Stimulated activated naive CD4-positive, alpha-beta T cell treated with Interleukin-2 at 50 U/mL for 16 hours (primary cell): ENCODE measurements around the gene CHEK2.
"Not testable (repeated sequence)": the region's sequence is repeated elsewhere in the genome, so short reads cannot be mapped to it uniquely, and the experiment has no call there.

Experiments used
- DNase-seq: peaks from one replicate; lab custom pipeline; 2025; lab: John Stamatoyannopoulos, UW

Gene CHEK2

DNA sequence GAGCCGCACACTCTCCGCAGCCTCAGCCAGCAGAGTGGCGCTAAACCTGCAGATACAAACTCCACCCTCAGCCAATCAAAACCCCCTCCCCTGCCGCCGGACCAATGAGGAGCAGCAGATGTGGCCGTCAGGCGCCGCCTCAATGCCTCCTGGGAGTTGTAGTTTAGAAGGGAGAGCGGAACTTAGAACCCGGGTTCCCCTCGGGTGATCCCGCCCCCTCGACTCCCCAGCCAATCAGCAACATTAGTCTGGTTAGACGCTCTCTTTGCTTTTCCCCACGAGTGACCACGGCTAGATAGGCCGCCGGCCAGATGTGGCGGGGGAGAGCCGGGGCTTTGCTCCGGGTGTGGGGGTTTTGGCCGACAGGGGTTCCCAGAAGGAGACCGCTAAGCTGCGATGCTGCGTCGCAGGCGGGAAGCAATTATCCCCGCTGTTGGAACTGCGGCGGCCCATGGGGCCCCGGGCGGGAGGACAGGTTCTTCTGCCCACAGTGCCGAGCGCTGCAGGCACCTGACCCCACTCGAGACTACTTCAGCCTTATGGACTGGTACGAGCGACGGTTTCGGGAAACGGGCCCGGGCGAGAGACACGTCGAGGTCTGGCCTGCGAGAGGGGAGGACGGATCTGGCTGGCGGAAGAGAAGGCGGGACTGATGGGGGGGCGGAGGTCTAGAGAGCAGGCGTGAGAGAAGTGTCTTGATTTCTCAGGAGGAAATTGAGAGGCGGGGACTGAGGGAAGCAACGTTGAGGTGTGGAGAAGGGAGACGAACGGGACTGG is at the start of gene CHEK2, which contains the start of gene HSCB:
CHEK2 (minus strand) TSS at position 36 of the 777 bp plus-strand sequence. CDS start 7,099 bp downstream, outside the sequence.
HSCB (plus strand) TSS at position 255 of the 777 bp plus-strand sequence; CDS start at position 312, 57 bp downstream.
- peak; percentile 99 for DNase-seq

DNA sequence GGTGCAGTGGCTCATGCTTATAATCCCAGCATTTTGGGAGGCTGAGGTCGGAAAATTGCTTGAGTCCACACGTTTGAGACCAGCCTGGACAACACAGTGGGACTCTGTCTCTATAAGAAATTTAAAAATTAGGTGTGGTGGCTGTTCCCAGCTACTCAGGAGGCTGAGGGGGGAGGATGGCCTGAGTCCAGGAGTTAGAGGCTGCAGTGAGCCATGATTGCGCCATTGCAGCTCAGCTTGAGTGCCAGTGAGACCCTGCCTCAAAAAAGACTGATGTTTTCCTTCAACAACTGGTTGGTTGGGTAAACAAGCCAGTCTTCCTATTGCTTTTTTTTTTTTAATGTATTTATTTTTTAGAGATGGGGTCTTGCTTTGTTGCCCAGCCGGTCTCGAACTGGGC is 49.5 kb upstream of the CHEK2 start:
- no peak for DNase-seq

DNA sequence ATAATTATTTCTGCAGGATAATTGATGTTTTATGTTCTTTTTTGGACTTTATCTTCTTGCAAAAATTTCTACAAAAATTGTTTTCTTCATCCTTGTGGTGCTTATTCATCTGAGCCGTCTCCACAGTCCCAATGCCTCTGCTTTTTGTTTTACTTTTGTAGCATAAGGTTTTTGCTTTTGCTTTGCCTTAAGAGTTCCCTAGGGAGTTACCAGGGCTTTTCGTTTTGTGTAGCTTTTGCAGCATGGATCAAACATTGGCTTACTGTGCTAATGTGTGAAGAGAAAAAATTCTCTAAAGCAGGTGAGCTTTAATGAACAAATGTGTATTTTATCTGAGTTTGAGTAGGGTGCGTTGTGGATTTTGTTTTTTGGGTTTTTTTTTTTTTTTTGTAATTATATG is 47.0 kb upstream of the CHEK2 start:
- no peak for DNase-seq

DNA sequence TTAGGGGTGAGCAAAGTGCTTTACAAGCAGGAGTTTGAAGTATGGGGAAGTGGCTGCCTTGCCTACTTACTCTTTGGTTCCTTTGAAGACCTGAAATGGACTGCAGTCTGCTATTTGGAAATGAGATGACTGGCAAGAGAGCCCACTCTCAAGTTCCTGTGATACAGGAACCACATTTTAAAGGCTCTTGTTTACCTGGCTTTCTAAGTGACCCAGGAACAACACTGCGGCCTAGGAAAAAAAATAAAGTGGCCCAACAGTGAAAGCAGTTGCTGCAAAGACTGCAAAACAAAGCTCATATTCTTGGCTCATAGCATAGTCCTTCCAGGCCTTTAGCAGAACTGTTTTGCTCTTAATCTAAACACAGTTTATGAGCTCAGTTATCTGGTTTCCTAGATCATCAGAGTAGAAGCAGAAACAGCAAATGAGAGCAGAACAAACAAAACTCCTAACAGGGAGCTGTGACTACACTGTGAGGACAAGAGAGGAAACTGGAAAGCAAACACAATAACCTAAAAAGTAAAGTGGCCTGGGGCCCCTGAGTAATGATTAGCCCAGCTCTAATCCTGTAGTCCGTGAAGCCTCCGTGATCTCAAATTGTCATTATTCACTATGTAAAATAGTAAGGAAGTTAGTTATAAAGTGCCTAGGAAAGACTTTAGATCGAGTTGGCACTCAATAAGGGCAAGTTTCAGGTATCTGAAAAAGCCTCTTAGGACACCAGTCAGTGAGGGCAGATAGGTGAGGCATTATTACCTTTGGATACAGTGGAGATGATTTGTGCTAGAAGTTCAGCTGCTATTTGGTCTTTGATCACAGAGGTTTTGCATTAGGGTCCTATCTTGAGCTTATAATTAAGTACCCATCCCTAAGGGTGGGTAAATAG is 42.4 kb upstream of the CHEK2 start:
- no peak for DNase-seq

DNA sequence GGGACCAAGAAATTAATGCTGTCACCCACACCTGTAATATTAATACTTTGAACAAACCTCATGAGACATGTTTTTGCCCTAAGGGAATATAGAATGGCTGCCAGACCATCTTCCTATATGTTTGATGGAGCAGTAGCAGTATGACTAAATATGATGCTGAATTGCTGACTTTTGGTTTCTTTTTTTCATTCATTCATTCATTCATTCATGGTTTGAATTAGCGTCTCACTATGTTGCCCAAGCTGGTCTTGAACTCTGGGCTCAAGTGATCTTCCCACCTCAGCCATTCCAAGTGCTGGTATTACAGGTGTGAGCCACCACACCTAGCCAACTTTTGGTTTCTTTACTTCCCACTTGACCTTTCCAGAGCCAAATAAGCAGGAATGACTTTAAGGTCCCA is 38.7 kb upstream of the CHEK2 start:
- no peak for DNase-seq

DNA sequence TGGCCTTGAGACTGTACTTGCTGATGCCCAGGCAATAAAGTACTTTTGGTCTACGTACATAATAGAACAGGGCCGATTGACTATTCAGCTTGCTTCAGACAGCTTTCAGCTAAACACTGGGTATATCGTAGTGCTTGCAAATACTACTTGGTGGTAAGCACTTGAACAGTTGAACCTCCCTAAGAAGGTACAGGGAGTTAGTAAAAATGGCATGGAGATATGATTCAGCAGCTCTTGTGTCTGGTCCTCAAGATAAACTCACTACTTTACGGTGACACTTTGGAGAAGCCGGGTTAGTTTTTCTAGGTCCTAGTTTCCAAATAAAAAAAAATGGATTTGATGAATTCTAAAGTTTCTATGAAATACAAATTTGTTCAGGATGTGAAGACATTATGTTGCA is 38.2 kb upstream of the CHEK2 start:
- DNase-seq: no peak

DNA sequence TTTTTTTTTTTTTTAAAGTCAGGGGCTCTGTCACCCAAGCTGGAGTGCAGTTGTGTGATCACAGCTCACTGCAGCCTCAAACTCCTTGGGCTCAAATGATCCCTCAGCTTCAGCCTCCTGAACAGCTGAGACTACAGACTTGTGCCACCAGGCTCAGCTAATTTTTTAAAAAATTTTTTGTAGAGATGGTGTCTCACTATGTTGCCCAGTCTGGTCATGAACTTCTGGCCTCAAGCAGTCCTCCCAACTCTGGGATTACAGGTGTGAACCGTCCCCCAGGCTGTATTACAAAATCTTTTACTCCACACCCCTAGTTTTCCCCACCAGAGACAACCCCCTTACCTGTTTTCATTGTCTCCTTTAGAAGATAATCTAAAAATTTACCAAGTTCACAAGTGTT is 32.8 kb upstream of the CHEK2 start:
- DNase-seq: no peak

DNA sequence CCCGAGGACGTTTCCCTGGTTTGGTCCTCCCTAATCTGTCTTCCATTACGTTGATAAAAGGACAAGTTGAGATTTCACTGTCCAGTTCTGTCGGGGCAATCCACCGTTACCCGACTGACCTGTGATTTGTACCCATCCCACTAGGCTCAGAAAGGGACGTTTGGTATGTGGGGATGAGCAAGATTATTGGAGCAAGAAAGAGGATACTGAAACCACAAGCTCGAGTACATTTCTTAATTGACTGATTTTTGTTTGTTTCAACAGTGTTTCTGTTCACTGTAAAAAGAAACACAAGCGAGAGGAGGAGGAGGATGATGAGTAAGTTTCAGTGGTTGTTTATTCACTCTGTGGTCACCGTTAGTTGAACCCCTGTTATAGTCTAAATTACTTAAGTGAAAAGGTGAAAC is 31.8 kb upstream of the CHEK2 start:
- DNase-seq: no peak

DNA sequence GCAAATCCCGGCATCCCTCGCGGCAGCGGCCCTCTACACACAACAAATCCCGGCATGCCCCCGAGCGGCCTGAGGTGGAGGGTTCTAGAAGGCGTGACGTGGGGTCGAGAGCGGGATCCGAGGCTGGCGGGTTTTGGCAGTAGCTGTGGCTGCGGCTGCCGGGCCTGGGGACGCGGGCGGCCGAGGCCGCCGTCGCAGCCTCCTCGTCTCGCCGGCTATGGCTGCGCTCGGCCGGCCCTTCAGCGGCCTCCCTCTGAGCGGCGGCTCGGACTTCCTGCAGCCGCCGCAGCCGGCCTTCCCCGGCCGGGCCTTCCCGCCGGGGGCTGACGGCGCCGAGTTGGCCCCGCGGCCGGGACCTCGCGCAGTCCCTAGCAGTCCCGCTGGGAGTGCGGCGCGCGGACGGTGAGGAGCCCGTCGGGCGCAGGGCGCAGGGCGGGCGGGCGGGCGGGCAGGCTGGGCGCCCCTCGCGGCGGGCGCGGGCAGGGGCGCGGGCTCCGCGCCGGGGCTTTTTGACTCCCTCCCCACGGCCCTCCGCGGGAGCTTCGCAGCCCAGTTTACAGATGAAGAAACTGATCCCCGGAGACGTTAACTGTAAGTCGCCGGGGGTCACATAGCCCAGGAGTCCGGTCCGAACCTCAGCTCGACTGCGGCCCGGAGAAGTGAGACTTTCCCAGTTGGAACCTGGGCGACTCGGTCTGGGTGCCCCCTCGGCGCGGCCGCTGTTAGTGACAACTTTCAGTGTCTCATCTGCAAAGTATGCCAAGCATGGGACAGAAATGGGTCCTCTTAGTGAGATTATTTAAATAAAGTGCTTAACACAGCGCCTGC is 31.2 kb upstream of the CHEK2 start, which contains the start of gene CCDC117:
CCDC117 (plus strand) TSS at position 63 of the 828 bp plus-strand sequence; CDS start at position 218, 155 bp downstream.
- peak; percentile 87 for DNase-seq

DNA sequence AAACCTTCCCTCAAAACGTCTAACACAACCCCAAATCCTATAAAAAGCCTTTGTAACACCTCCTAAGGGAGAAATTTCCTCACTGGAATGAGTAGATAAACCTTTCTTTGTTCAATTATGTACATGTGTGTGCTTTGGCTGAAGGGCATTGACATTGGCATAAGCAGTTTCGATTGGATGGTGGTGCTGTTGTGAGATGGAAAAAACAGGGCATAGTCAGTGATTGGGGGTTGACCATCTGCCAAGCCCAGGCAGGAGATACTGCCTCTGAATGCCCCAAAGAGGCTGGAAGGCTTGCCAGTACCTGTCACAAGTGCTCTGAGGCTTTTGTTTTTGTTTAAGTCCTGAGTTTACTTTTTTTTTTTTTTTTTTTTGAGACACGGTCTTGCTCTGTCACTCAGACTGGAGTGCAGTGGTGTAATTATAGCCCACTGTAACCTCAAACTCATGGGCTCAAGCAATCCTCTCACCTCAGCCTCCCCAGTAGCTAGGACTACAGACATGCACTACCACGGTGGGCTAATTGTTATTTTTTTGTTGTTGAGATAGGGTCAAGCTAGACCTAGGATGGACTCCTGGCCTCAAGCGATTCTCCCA is 29.7 kb upstream of the CHEK2 start:
- DNase-seq: no peak

DNA sequence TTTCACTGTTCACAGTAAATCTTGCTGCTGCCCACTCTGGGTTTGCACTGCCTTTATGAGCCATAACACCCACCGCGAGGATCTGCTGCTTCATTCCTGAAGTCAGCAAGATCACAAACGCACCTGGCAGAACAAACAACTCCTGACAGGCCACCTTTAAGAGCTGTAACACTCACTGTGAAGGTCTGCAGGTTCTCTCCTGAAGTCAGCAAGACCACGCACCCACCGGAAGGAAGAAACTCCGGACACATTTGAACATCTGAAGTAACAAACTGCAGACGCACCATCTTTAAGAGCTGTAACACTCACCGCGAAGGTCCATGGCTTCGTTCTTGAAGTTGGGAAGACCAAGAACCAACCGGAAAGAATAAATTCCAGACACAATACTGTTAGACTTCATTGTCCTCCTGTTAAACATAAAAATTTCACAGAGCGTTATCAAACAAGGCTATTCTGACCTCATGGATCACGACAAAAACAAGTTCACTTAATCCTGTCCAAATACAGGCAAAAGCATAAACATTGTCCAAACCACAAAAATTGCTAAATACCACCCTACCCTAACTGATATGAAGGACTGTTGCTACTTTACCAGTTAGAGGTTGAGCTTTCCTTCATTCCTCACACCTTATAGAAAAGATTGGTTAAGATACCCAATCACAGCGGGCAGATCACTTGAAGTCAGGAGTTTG is 27.9 kb upstream of the CHEK2 start:
- DNase-seq: no peak

DNA sequence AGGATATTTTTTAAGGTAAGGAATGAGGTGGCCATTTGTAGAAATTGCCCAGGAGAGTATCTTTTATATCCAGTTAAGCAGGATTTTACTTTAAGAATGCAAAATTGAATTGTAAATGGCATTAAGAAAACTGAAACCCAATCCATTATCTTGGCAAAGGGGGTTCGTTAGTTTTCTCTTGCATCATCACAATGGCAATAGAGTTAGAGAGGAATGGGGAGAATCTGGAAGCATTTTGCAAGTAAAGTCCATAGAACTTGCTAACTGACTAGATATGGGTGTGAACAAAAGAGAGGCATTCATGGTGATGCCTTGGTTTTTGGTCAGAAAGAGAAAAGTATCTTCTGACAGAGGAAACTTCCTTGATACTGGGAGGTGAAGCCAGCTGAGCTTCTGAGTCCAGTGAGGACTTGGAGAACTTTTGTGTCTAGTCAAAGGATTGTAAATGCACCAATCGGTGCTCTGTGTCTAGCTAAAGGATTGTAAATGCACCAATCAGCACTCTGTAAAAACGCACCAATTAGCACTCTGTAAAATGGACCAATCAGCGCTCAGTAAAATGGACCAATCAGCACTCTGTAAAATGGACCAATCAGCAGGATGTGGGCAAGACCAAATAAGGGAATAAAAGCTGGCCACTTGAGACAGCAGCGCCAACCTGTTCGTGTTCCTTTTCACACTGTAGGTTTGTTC is 27.2 kb upstream of the CHEK2 start:
- no peak for DNase-seq

DNA sequence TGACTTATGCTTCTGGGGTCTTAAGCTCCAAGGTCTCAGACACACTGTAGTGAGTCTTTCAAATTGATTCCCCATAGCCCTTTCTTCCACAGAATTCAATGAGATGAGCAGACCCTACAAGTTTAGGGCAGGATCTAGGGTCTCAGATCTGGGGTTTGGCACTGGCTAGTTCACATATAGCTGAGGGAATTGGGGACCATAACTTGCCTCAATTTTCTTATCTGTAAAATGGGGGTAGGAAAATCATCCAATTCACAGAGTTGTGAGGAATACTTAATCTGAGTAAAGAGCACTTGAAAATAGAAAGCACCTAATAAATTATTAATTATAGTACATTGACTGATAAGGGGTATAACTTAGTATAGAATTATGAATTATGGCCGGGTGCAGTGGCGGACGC is 25.0 kb upstream of the CHEK2 start:
- DNase-seq: no peak

DNA sequence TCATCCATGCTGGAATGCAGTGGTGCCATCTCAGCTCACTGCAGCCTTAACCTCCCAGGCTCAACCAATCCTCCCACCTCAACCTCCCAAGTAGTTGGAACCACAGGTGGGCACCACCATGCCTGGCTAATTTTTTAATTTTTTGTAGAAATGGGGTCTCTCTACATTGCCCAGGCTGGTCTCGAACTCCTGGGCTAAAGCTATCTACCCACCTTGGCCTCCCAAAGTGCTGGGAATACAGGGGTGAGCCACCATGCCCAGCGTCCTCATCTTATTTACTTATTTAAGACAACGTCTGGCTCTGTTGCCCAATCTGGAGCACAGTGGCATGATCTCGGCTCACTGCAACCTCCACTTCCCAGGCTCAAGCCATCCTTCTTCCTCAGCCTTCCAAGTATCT is 20.4 kb upstream of the CHEK2 start:
- DNase-seq: not testable (repeated sequence)

DNA sequence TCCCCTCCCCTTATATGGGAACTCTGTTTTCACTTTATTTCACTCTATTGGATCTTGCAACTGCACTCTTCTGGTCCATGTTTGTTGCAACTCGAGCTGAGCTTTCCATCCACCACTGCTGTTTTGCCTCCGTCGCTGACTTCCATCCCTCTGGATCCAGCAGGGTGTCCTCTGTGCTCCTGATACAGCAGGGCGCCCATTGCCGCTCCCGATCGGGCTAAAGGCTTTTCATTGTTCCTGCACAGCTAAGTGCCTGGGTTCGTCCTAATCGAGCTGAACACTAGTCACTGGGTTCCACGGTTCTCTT is 19.8 kb upstream of the CHEK2 start:
- no peak for DNase-seq

DNA sequence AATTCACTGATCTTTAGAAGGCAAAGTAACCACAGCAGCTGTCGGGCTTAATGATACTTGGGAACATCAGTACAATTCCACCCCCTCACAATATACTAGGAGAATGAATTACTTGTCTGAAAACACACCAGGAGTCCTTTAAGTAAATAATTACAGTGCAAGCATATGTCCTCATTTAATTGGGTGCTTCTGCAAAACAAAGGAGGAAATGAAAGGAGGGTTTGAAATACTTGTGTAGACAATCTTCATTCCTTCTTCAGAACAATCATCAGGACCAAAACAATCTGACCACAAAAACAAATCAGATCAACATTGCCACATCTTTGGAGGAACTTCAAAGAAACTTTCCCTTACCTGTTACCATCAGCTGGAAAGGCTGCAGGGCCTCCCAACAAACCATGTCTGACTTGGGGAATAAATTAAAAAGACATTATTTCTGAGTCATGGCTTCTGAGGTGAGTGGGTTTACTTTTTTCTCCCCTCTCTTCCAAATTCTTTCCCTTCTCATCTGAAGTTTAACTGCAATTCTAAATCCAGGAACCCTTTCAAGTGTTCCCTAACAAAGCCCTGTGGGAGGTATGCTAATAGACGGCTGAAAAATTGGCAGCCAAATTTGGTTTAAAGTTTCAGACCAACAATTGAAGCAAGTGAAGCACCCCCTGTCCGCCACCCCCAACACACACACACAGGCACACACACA is 18.4 kb upstream of the CHEK2 start:
- DNase-seq: no peak

DNA sequence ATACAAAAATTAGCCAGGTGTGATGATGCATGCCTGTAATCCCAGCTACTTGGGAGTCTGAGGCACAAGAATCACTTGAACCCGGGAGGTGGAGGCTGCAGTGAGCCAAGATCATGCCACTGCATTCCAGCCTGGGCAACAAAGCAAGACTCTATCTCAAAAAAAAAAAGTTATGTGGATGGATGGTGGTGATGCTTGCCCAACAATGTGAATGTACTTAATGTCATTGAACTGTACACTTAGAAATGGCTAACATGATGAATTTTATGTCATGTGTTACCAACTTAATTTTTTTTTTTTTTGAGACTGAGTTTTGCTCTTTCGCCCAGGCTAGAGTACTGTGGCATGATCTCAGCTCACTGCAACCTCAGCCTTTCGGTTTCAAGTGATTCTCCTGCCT is 12.9 kb upstream of the CHEK2 start:
- DNase-seq: not testable (repeated sequence)

DNA sequence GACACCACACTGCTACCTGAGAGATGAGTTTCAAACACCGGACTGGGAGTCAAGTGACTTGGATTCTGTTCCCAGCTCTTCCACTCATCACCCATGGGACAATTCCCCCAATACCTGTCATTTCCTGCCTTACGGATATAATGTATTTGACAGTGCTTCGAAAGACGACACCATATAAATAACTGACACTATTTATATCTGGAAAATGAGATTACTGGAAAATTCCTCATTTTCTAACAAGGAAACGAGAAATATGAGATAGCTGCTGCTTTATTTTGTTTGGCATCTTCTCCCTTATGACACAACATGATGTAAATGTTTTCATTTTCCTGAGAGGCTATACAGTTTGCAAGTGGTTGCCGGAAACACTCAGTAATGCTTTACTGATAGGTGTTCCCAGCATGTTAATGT is 8.9 kb upstream of the CHEK2 start:
- DNase-seq: no peak

DNA sequence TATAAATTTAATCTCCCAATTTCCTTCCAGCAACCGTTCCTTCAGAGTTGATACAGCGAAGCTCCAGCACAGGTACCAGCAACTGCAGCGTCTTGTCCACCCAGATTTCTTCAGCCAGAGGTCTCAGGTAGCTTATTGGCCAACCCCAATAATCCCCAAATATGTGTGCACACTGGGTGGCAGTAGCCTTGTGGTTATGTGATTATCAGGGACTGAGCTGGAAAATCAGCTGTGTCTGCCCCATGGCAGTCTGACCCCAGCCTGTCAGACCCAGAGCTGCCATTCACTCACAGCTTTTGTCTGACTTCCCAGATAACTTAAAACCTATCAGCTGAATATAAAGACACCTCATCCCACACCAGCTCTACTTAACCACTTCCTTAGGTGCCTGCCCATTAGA is 2.2 kb upstream of the CHEK2 start:
- DNase-seq: no peak

DNA sequence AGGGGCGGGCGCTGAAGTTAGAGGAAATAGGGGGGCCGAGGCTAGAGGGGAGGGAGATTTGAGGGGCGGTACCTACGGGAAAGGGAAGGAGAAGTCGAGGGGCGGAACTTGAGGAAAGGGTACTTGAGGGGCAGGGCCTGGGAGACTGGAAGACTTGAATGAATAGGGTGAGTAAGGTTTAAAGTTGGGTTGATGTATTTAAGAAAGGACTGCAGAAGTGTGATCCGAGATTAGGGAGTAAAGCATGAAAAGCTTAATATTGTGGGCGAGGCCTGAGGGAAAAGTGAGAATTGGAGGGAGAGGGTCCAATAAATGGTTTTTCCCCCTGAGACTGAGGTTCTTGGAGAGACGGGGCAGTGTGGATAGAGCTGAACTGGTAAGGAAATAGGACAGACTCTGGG is 942 bp upstream of the CHEK2 start:
- no peak for DNase-seq
